IMR-90 (cell line): Measurements from ENCODE around the gene SCYGR1. TPM values are rescaled to one million over a fixed set of nuclear protein-coding genes. Genes with fewer than 3 reads are reported as not detected.
A peak's percentile ranks its signal among the peaks of the same experiment; 100 is the strongest.

Experiments used
- ATAC-seq: fragments of 200-7000 bp; cut with Tn5 transposase; 2 replicates; pipeline ENCODE4 v1.9.1; 2020; ENCODE audit warnings: low read depth, mild to moderate bottlenecking, moderate library complexity
- BruUV-seq: library from RNA; stranded (reverse); fragments of 400-500 nt; replicated peaks from 2 replicates; lab custom pipeline; 2021; lab: Mats Ljungman, UMichigan
- CTCF ChIA-PET: fragments of 300-600 bp; formaldehyde crosslinking; extraction: SDS; loops from one replicate; lab custom pipeline; 2021; ENCODE audit warnings: antibody characterized with exemption; lab: Yijun Ruan, JAX
- POLR2A ChIA-PET: fragments of 300-600 bp; sonication (Branson Sonifier 250); formaldehyde crosslinking; loops from one replicate; lab custom pipeline; 2022; ENCODE audit warnings: antibody characterized with exemption; ENCODE audit not compliant: unreplicated experiment; lab: Charles Lee
- DNase-seq: peaks from one replicate; pipeline ENCODE4 v3.0.0; 2013
- H2AFZ ChIP-seq: replicated peaks from 2 replicates; pipeline ENCODE3; 2013; ENCODE audit warnings: low read length, mild to moderate bottlenecking; ENCODE audit not compliant: poor library complexity
- H2AK5ac ChIP-seq: 2 replicates; pipeline ENCODE4 v1.6.1; 2013; ENCODE audit warnings: low read depth, low read length, inconsistent platforms
- H2AK9ac ChIP-seq: replicated peaks from 2 replicates; pipeline ENCODE3; 2013; ENCODE audit warnings: mild to moderate bottlenecking, low read depth, low read length, moderate library complexity; ENCODE audit not compliant: poor library complexity
- H2BK120ac ChIP-seq: 2 replicates; pipeline ENCODE4 v1.6.1; 2013; ENCODE audit warnings: low read depth, low read length, inconsistent platforms
- H2BK15ac ChIP-seq: 3 replicates; pipeline ENCODE4 v1.6.1; 2013; ENCODE audit warnings: low read depth, low read length, inconsistent platforms
- H2BK20ac ChIP-seq: 2 replicates; pipeline ENCODE4 v1.6.1; 2013; ENCODE audit warnings: low read depth, mild to moderate bottlenecking, inconsistent platforms, low read length, moderate library complexity
- H2BK5ac ChIP-seq: 2 replicates; pipeline ENCODE4 v1.6.1; 2013; ENCODE audit warnings: mild to moderate bottlenecking, low read depth, low read length, inconsistent platforms; ENCODE audit not compliant: poor library complexity, severe bottlenecking
- H3K14ac ChIP-seq: replicated peaks from 2 replicates; pipeline ENCODE4 v1.6.1; 2013; ENCODE audit warnings: low read depth, low read length, inconsistent platforms
- H3K18ac ChIP-seq: 2 replicates; pipeline ENCODE4 v1.6.1; 2013; ENCODE audit warnings: low read depth, low read length, control low read depth
- H3K23ac ChIP-seq: 2 replicates; pipeline ENCODE4 v1.6.1; 2013; ENCODE audit warnings: low read depth, low read length, inconsistent platforms
- H3K27ac ChIP-seq: 2 replicates; pipeline ENCODE4 v1.5.1; 2013; ENCODE audit warnings: mild to moderate bottlenecking, control low read depth, low read length; ENCODE audit not compliant: insufficient read depth
- H3K27me3 ChIP-seq: 2 replicates; pipeline ENCODE4 v1.6.1; 2013; ENCODE audit warnings: low read length; ENCODE audit not compliant: control insufficient read depth, insufficient read depth
- H3K36me3 ChIP-seq: 2 replicates; pipeline ENCODE4 v1.6.1; 2013; ENCODE audit warnings: low read length, mixed read lengths; ENCODE audit not compliant: control insufficient read depth, insufficient read depth
- H3K4ac ChIP-seq: 2 replicates; pipeline ENCODE4 v1.6.1; 2013; ENCODE audit warnings: low read depth, low read length, inconsistent platforms
- H3K4me1 ChIP-seq: 2 replicates; pipeline ENCODE4 v1.6.1; 2013; ENCODE audit warnings: low read length, mixed read lengths; ENCODE audit not compliant: control insufficient read depth, insufficient read depth
- H3K4me2 ChIP-seq: 2 replicates; pipeline ENCODE4 v1.6.1; 2013; ENCODE audit warnings: low read depth, mild to moderate bottlenecking, control low read depth, low read length, moderate library complexity
- H3K4me3 ChIP-seq: 2 replicates; pipeline ENCODE4 v1.5.1; 2013; ENCODE audit warnings: low read depth, mild to moderate bottlenecking, control low read depth, low read length, moderate library complexity; ENCODE audit not compliant: insufficient read depth
- H3K56ac ChIP-seq: 2 replicates; pipeline ENCODE4 v1.6.1; 2013; ENCODE audit warnings: low read length, inconsistent platforms; ENCODE audit not compliant: insufficient read depth; ENCODE audit errors: extremely low read depth
- H3K79me1 ChIP-seq, 2 experiments: 2 replicates each; pipeline ENCODE4 v1.6.1; 2013; ENCODE audit warnings: low read length in 2 of 2, inconsistent platforms in 1 of 2, low read depth in 1 of 2
- H3K9ac ChIP-seq: 2 replicates; pipeline ENCODE4 v1.6.1; 2013; ENCODE audit warnings: low read depth, low read length, control low read depth
- H3K9me1 ChIP-seq: 2 replicates; pipeline ENCODE4 v1.6.1; 2013; ENCODE audit warnings: low read length, inconsistent platforms; ENCODE audit not compliant: insufficient read depth
- H3K9me3 ChIP-seq: 2 replicates; pipeline ENCODE4 v1.6.1; 2013; ENCODE audit warnings: low read length; ENCODE audit not compliant: control insufficient read depth, insufficient read depth
- H4K20me1 ChIP-seq: 2 replicates; pipeline ENCODE4 v1.6.1; 2013; ENCODE audit warnings: low read length, inconsistent platforms; ENCODE audit not compliant: insufficient read depth
- H4K5ac ChIP-seq: 2 replicates; pipeline ENCODE4 v1.6.1; 2013; ENCODE audit warnings: mild to moderate bottlenecking, low read depth, low read length, control low read depth
- H4K8ac ChIP-seq, 2 experiments: 2 replicates each; pipeline ENCODE4 v1.6.1; 2013; ENCODE audit warnings: low read depth in 2 of 2, low read length in 2 of 2, control low read depth in 1 of 2, inconsistent platforms in 1 of 2
- H4K91ac ChIP-seq: 2 replicates; pipeline ENCODE4 v1.6.1; 2013; ENCODE audit warnings: low read depth, low read length, inconsistent platforms; ENCODE audit not compliant: insufficient read depth
- BHLHE40 ChIP-seq: fragments of 150-350 bp; IDR thresholded peaks from 2 replicates; pipeline ENCODE4 v1.6.1; 2016; ENCODE audit warnings: mild to moderate bottlenecking, low read depth, low read length
- CEBPB ChIP-seq: IDR thresholded peaks from 2 replicates; pipeline ENCODE4 v1.6.1; 2012; ENCODE audit warnings: low read depth, low read length, improper control_type of control experiment
- FOS ChIP-seq: fragments of 150-350 bp; IDR thresholded peaks from 2 replicates; pipeline ENCODE4 v1.6.1; 2016; ENCODE audit warnings: low read depth, low read length
- MAFK ChIP-seq: IDR thresholded peaks from 2 replicates; pipeline ENCODE4 v1.6.1; 2012; ENCODE audit warnings: low read depth, low read length, improper control_type of control experiment
- MAZ ChIP-seq: IDR thresholded peaks from 2 replicates; pipeline ENCODE4 v1.6.1; 2012; ENCODE audit warnings: low read depth, mild to moderate bottlenecking, low read length, improper control_type of control experiment, moderate library complexity, borderline replicate concordance
- MXI1 ChIP-seq: IDR thresholded peaks from 2 replicates; pipeline ENCODE4 v1.6.1; 2012; ENCODE audit warnings: low read depth, mild to moderate bottlenecking, low read length, moderate library complexity, borderline replicate concordance
- RCOR1 ChIP-seq: IDR thresholded peaks from 2 replicates; pipeline ENCODE4 v1.6.1; 2012; ENCODE audit warnings: mild to moderate bottlenecking, low read length, improper control_type of control experiment; ENCODE audit not compliant: insufficient replicate concordance
- RFX5 ChIP-seq: IDR thresholded peaks from 2 replicates; pipeline ENCODE4 v1.8.0; 2012; ENCODE audit warnings: low read depth, mild to moderate bottlenecking, low read length, moderate library complexity
- SMC3 ChIP-seq: fragments of 150-350 bp; IDR thresholded peaks from 2 replicates; pipeline ENCODE4 v1.6.1; 2016; ENCODE audit warnings: low read depth, mild to moderate bottlenecking, antibody characterized with exemption, low read length, moderate library complexity
- WGBS, 2 experiments: methylation state at CpG; one replicate each; pipeline versions ENCODE4 v1.1.5 to v1.1.7; 2013; ENCODE audit warnings: missing lambda C conversion rate in 2 of 2; ENCODE audit not compliant: insufficient read length in 1 of 2; ENCODE audit errors: extremely low coverage in 2 of 2; 5-methylcytosine and 5-hydroxymethylcytosine counted together
- dilution Hi-C: fragments of 300-500 bp; cut with HindIII; formaldehyde crosslinking; loops from one replicate; pipeline ENCODE4 v1.14.3; 2018; ENCODE audit warnings: low sequenced_read_pairs; ENCODE audit not compliant: unreplicated experiment
- in situ Hi-C: fragments of 300-500 bp; cut with MboI; formaldehyde crosslinking; loops from 3 replicates; pipeline ENCODE4 v1.14.3; 2019; ENCODE audit warnings: low sequenced_read_pairs, inconsistent platforms, mixed read lengths
- intact Hi-C: fragments of 100-400 bp; cut with micrococcal nuclease; formaldehyde crosslinking; loops from 2 replicates; pipeline ENCODE4 v1.10.0; 2022
- polyA plus RNA-seq, 3 experiments: library from polyadenylated mRNA; depleted of rRNA; stranded (reverse); fragments of >200 nt; gene quantifications; 2 replicates each; pipeline ENCODE4 v1.2.3, GENCODE V29; 2012; ENCODE audit warnings: low replicate concordance in 1 of 3
- total RNA-seq: library from RNA; depleted of rRNA; stranded (reverse); fragments of >200 nt; gene quantifications from 2 replicates; pipeline ENCODE4 v1.2.3, GENCODE V29; 2012
- TF ChIP-seq, protein P1 (sequence below): conservative IDR thresholded peaks from 2 replicates; pipeline ENCODE4 v1.5.1; 2012; ENCODE audit warnings: mild to moderate bottlenecking, low read depth, low read length, improper control_type of control experiment

SCYGR1 gene
- total and polyA plus RNA-seq, 2 of the 4 experiments (the other 2 are of a cell fraction) = not detected

GRCh38 chr2:227395556-227395955 lies 7.8 kb upstream of the SCYGR1 start:
- BruUV-seq = no TSS peak
- ChIA-PET CTCF (interaction anchor here (1.3 kb wide), 1 partner anchor 11 kb away, joined by 5 read pairs; no protein-coding TSS in a partner anchor), POLR2A (no interaction called here)
- H2AK5ac ChIP-seq = no peak overlapping the region
- H3K4me2 ChIP-seq = no peak overlapping the region
- ATAC-seq = no peak
- H3K56ac ChIP-seq = no peak overlapping the region
- H4K8ac ChIP-seq = no peak overlapping the region
- no peak overlapping the region for H2BK120ac ChIP-seq
- no peaks in the 10 kb centered on the region for H3K79me1 ChIP-seq
- intact Hi-C loops = no loop called here
- H3K9me3 ChIP-seq = no peaks in the 10 kb centered on the region
- no peak for TF ChIP-seq CEBPB
- TF ChIP-seq RCOR1 = no peak
- TF ChIP-seq RFX5 = no peak
- TF ChIP-seq MAFK = no peak
- no peak for TF ChIP-seq BHLHE40
- TF ChIP-seq MXI1 = no peak
- TF ChIP-seq, protein P1, sequence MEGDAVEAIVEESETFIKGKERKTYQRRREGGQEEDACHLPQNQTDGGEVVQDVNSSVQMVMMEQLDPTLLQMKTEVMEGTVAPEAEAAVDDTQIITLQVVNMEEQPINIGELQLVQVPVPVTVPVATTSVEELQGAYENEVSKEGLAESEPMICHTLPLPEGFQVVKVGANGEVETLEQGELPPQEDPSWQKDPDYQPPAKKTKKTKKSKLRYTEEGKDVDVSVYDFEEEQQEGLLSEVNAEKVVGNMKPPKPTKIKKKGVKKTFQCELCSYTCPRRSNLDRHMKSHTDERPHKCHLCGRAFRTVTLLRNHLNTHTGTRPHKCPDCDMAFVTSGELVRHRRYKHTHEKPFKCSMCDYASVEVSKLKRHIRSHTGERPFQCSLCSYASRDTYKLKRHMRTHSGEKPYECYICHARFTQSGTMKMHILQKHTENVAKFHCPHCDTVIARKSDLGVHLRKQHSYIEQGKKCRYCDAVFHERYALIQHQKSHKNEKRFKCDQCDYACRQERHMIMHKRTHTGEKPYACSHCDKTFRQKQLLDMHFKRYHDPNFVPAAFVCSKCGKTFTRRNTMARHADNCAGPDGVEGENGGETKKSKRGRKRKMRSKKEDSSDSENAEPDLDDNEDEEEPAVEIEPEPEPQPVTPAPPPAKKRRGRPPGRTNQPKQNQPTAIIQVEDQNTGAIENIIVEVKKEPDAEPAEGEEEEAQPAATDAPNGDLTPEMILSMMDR = no peak
- no peak for TF ChIP-seq SMC3
- no peak for TF ChIP-seq FOS
- no peak for TF ChIP-seq MAZ
- dilution Hi-C loops = no loop called here
- no peaks in the 10 kb centered on the region for H3K36me3 ChIP-seq
- no peaks in the 10 kb centered on the region for H3K27me3 ChIP-seq
- no peak overlapping the region for H3K9ac ChIP-seq
- no peaks in the 10 kb centered on the region for H4K20me1 ChIP-seq
- H3K23ac ChIP-seq = no peak overlapping the region
- no peak overlapping the region for H3K18ac ChIP-seq
- H2AK9ac ChIP-seq = no peak overlapping the region
- in situ Hi-C loops = no loop called here
- no CpG with 5 or more reads among the region's 1 CpG for WGBS, 2 experiments
- no peak overlapping the region for H2AFZ ChIP-seq
- no peak overlapping the region for H3K4me3 ChIP-seq
- H2BK15ac ChIP-seq = 0 out of 3 replicates have a peak overlapping the region, but pooled peaks have one; percentile 18
- no peak overlapping the region for H3K14ac ChIP-seq
- no peak overlapping the region for H2BK20ac ChIP-seq
- H3K9me1 ChIP-seq = no peaks in the 10 kb centered on the region
- no peak overlapping the region for H4K91ac ChIP-seq
- no peak overlapping the region for H3K4ac ChIP-seq
- no peak overlapping the region for H2BK5ac ChIP-seq
- no peak for DNase-seq
- no peak overlapping the region for H4K5ac ChIP-seq
- no peaks in the 10 kb centered on the region for H3K4me1 ChIP-seq
- H3K27ac ChIP-seq = no peak overlapping the region
